WI38 (cell line): Measurements from ENCODE around the gene TXLNB.

ENCODE experiments used
- H3K4me3 ChIP-seq: 2 replicates; pipeline ENCODE4 v1.5.1; 2011; ENCODE audit warnings: low read depth, mild to moderate bottlenecking, control low read depth, low read length
- TF ChIP-seq, protein P1 (sequence below): IDR thresholded peaks from 2 replicates; pipeline ENCODE4 v1.5.1; 2012; ENCODE audit warnings: low read depth, mild to moderate bottlenecking, control low read depth, low read length

Gene TXLNB

DNA sequence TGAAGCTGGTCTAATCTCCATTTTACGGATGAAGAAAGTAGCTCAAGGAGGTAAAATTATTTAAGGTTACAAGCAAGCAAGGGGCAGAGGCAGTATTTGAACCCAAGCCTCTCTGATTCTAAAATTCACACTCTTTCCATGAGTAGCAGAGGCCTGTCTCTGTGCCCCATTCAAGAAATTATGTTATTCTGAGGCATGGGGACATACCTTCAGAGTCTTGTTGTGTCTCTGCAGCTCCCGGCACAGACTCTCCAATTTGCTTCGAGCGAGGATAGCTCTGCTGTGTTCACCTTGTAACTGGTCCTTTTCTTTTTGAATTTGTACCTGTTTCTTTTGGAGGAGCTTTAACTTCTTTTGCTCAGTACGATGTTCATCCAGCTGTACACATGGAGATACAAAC, 21.5 kb downstream of the TXLNB start:
- TF ChIP-seq, protein P1, sequence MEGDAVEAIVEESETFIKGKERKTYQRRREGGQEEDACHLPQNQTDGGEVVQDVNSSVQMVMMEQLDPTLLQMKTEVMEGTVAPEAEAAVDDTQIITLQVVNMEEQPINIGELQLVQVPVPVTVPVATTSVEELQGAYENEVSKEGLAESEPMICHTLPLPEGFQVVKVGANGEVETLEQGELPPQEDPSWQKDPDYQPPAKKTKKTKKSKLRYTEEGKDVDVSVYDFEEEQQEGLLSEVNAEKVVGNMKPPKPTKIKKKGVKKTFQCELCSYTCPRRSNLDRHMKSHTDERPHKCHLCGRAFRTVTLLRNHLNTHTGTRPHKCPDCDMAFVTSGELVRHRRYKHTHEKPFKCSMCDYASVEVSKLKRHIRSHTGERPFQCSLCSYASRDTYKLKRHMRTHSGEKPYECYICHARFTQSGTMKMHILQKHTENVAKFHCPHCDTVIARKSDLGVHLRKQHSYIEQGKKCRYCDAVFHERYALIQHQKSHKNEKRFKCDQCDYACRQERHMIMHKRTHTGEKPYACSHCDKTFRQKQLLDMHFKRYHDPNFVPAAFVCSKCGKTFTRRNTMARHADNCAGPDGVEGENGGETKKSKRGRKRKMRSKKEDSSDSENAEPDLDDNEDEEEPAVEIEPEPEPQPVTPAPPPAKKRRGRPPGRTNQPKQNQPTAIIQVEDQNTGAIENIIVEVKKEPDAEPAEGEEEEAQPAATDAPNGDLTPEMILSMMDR = no peak
- H3K4me3 ChIP-seq = no peak overlapping the region

GRCh38 chr6:139265512-139266190, 26.1 kb downstream of the TXLNB start:
- TF ChIP-seq, protein P1 = no peak
- no peak overlapping the region for H3K4me3 ChIP-seq

DNA sequence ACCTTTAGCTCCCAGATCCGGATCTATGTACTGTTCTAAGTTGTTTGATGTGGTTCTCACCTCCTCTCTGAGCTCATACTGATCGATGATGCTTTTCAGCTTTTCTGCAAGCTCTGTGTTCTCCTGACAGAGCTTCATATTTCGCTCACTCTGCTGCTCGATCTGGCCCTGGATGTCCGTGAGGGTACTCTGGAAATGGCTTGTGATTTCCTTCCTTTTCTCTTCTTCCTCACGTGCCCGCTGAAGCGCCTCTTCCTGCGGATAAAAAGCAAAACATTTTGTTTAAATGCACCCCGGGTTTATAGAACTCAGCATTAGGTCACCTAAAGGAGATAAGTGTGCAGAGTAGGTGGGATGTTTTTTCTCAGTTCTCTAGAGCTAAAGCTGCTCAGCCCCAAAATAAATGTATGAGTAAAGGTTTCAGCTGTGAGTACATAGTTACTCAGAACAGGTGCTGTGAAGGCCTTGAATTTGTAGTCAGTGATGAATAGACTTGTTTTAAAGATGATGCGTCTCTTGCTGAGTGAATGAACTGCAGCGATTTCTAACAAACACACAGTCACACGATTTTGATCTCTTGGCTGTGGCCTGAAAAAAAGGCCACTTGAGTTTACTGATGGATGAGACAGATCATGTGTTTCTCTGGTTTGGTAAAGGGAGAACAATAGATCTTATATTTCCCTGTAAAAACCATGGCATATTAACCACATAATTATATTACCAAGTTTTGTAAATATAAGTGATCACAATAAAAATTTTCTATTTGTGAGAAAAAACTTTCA, 29.1 kb downstream of the TXLNB start:
- no peak overlapping the region for H3K4me3 ChIP-seq
- TF ChIP-seq, protein P1 = no peak

DNA sequence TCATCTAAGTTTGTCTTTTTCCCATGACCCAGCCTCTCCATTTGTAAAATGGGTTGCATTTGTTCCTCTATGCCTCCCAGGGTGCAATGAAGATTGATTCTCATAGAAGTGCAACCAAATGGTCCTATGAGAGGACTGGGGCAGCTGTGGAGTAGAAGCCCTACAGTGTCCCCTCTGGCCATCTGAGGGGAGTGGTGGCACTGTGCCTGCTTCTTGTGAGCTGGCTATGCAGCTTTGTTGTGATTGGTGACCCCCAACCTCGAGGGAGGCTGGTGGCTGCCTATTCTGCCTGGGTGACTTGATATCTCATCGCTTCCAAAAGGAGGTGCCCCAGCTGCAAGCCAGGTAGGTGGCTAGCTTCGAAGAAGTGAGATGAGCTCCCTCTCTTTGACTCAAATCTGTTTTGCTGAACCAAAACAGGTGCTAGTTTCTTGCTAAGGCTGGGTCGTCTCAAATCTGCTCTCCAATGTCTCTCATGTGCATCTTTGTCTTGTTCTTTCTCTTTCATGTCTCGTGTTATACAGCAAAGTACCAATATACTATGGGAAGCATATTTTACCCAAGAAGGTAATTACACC, 33.9 kb downstream of the TXLNB start:
- TF ChIP-seq, protein P1 = no peak
- H3K4me3 ChIP-seq = no peak overlapping the region

DNA sequence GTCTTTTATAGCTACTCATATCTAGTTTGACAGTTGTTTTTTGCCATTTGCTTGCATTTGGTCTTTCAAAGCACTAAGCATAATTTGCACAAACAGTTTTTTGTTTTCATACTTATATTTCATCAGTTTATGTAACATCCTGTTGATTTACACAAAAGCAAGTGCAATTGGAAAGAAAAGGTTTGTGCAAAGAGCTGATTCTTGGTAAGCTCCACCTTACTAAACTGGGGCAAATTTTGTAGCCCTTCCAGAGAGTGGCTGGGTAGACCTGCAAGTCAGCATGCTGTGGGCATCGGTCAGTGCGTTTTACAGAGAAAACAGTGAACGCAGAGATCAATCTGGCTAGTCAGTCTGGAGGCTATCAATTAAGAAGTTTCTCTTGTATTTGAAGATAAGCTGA, 34.5 kb downstream of the TXLNB start:
- H3K4me3 ChIP-seq = no peak overlapping the region
- TF ChIP-seq, protein P1 = no peak

- H3K4me3 ChIP-seq = no peak overlapping the region
- TF ChIP-seq, protein P1 = no peak
Observed at GRCh38 chr6:139256087-139256486, 35.7 kb downstream of the TXLNB start.

- TF ChIP-seq, protein P1 = no peak
- H3K4me3 ChIP-seq = no peak overlapping the region
Observed at GRCh38 chr6:139254196-139254595, 37.6 kb downstream of the TXLNB start.
